Neural cell (in vitro differentiated cells): ENCODE measurements around the gene PSMC6. TPM values are rescaled to one million over a fixed set of nuclear protein-coding genes. Genes with fewer than 3 reads are reported as not detected.

Experiments used
- H2AFZ ChIP-seq: fragments of 200-600, 300-800 bp; sonication (generic), shearing (Covaris generic); 2 replicates; pipeline ENCODE4 v1.6.0; 2014; ENCODE audit warnings: low read depth, mild to moderate bottlenecking, antibody characterized with exemption, low read length, moderate library complexity
- H3F3A ChIP-seq: fragments of 200-600 bp; shearing (Covaris generic); 2 replicates; pipeline ENCODE4 v1.6.1; 2016; ENCODE audit warnings: mild to moderate bottlenecking, moderate library complexity, mixed read lengths, antibody characterized with exemption, low read length; ENCODE audit not compliant: insufficient read depth, poor library complexity, severe bottlenecking
- H3K27ac ChIP-seq: fragments of 200-600, 300-800 bp; sonication (generic), shearing (Covaris generic); 2 replicates; pipeline ENCODE4 v1.5.1; 2014; ENCODE audit warnings: mild to moderate bottlenecking, low read length, moderate library complexity
- H3K27me3 ChIP-seq: fragments of 300-800, 200-600 bp; sonication (generic), shearing (Covaris generic); 2 replicates; pipeline ENCODE4 v1.6.0; 2014; ENCODE audit warnings: mild to moderate bottlenecking, low read depth, low read length, moderate library complexity; ENCODE audit not compliant: insufficient read depth
- H3K36me3 ChIP-seq: fragments of 300-800, 200-600 bp; sonication (generic), shearing (Covaris generic); 2 replicates; pipeline ENCODE4 v1.5.1; 2014; ENCODE audit warnings: mild to moderate bottlenecking, antibody characterized with exemption, low read length, moderate library complexity; ENCODE audit not compliant: insufficient read depth
- H3K4me2 ChIP-seq: fragments of 300-800, 200-600 bp; sonication (generic), shearing (Covaris generic); 2 replicates; pipeline ENCODE4 v1.6.0; 2014; ENCODE audit warnings: mild to moderate bottlenecking, low read length
- H3K4me3 ChIP-seq: fragments of 300-800, 200-600 bp; sonication (generic), shearing (Covaris generic); 2 replicates; pipeline ENCODE4 v1.5.1; 2014; ENCODE audit warnings: mild to moderate bottlenecking, low read length, moderate library complexity
- H3K79me2 ChIP-seq: fragments of 200-600 bp; shearing (Covaris generic); replicated peaks from 2 replicates; pipeline ENCODE4 v1.6.0; 2014; ENCODE audit warnings: mild to moderate bottlenecking, low read length, moderate library complexity; ENCODE audit not compliant: insufficient read depth
- H3K9ac ChIP-seq: fragments of 300-800, 200-600 bp; sonication (generic), shearing (Covaris generic); 2 replicates; pipeline ENCODE4 v1.6.1; 2016; ENCODE audit warnings: mild to moderate bottlenecking, low read length, mixed read lengths
- H3K9me2 ChIP-seq: fragments of 200-600 bp; shearing (Covaris generic); 2 replicates; pipeline ENCODE4 v1.6.1; 2016; ENCODE audit warnings: mild to moderate bottlenecking, low read length, mixed read lengths; ENCODE audit not compliant: insufficient read depth
- H3K9me3 ChIP-seq: fragments of 200-600, 300-800 bp; sonication (generic), shearing (Covaris generic); 2 replicates; pipeline ENCODE4 v1.6.1; 2016; ENCODE audit warnings: mild to moderate bottlenecking, mixed run types, low read length, moderate library complexity, mixed read lengths
- H4K20me1 ChIP-seq: fragments of 200-600 bp; shearing (Covaris generic); 2 replicates; pipeline ENCODE4 v1.6.1; 2016; ENCODE audit warnings: mild to moderate bottlenecking, mixed run types; ENCODE audit not compliant: insufficient read depth
- EP300 ChIP-seq: fragments of 450-650 bp; conservative IDR thresholded peaks from 2 replicates; pipeline ENCODE4 v1.6.1; 2014; ENCODE audit warnings: antibody characterized with exemption, mild to moderate bottlenecking, moderate library complexity; ENCODE audit not compliant: poor library complexity, severe bottlenecking
- EZH2 ChIP-seq: fragments of 200-600, 300-800 bp; shearing (Covaris generic), sonication (generic); IDR thresholded peaks from 2 replicates; pipeline ENCODE4 v1.6.1; 2014; ENCODE audit warnings: antibody characterized with exemption, low read length, borderline replicate concordance, mild to moderate bottlenecking; ENCODE audit not compliant: insufficient read depth, poor library complexity, severe bottlenecking
- MXI1 ChIP-seq: fragments of 450-650 bp; conservative IDR thresholded peaks from 2 replicates; pipeline ENCODE4 v1.6.1; 2014; ENCODE audit warnings: antibody characterized with exemption, mild to moderate bottlenecking; ENCODE audit not compliant: poor library complexity, severe bottlenecking
- POLR2AphosphoS5 ChIP-seq: IDR thresholded peaks from 2 replicates; pipeline ENCODE4 v1.6.1; 2012
- RAD21 ChIP-seq: fragments of 450-650 bp; conservative IDR thresholded peaks from 2 replicates; pipeline ENCODE4 v1.6.1; 2014; ENCODE audit warnings: antibody characterized with exemption, mild to moderate bottlenecking, moderate library complexity
- SMC3 ChIP-seq: fragments of 450-650 bp; conservative IDR thresholded peaks from 2 replicates; pipeline ENCODE4 v1.6.1; 2014; ENCODE audit warnings: antibody characterized with exemption, mild to moderate bottlenecking, moderate library complexity; ENCODE audit not compliant: poor library complexity
- TAF1 ChIP-seq: IDR thresholded peaks from 2 replicates; pipeline ENCODE4 v1.6.1; 2012; ENCODE audit warnings: low read depth
- polyA plus RNA-seq: library from polyadenylated mRNA; depleted of rRNA; stranded (reverse); fragments of >200 nt; gene quantifications from 2 replicates; pipeline ENCODE4 v1.2.3, GENCODE V29; 2014
- TF ChIP-seq, protein P1 (sequence below): fragments of 450-650 bp; IDR thresholded peaks from 2 replicates; pipeline ENCODE4 v1.5.1; 2014; ENCODE audit warnings: antibody characterized with exemption, mild to moderate bottlenecking, moderate library complexity; ENCODE audit not compliant: poor library complexity, severe bottlenecking
- TF ChIP-seq, protein P2 (sequence below): IDR thresholded peaks from 2 replicates; pipeline ENCODE4 v1.6.1; 2012; ENCODE audit warnings: borderline replicate concordance

The PSMC6 gene
- polyA plus RNA-seq, 1 donor from 2014 or later: 254 TPM

DNA sequence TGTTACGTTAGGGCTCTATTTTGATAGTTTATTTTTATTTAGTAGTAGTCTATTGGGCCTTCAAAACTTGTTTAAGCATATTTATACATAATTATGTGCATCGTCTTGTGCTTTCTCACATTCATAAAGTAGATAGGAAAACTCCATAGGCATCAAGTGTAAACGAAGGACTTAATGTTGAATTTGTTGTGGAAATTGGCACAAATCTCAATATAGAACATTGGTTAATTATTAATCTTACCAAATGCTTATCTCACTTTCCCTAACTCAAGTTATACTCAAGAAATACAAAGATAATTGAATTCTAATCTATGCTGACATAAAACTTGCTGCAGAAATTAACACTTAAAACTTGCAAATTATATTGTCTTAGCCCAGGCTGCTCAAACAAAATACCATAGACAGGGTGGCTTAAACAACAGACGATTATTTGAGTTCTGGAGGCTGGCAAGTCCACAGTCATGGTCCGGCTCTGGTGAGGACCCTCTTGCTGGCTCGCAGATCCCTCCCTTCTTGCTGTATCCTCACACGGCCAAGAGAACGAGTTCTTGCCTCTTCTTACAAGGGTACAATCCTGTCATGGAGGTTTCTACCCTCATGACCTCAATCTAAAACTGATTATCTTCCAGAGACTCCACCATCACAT is 41.8 kb downstream of the PSMC6 start:
- H2AFZ ChIP-seq: no peak overlapping the region
- no peaks in the 10 kb centered on the region for H3K36me3 ChIP-seq
- H3K79me2 ChIP-seq: no peaks in the 10 kb centered on the region
- no peaks in the 10 kb centered on the region for H3K27me3 ChIP-seq
- no peak overlapping the region for H3K9ac ChIP-seq
- no peaks in the 10 kb centered on the region for H3K9me3 ChIP-seq
- no peak for TF ChIP-seq TAF1
- TF ChIP-seq SMC3: no peak
- no peak for TF ChIP-seq RAD21
- H3K4me2 ChIP-seq: no peak overlapping the region
- H4K20me1 ChIP-seq: no peaks in the 10 kb centered on the region
- no peak overlapping the region for H3K4me3 ChIP-seq
- no peak overlapping the region for H3K27ac ChIP-seq
- no peaks in the 10 kb centered on the region for H3K9me2 ChIP-seq
- no peaks in the 10 kb centered on the region for H3F3A ChIP-seq

DNA sequence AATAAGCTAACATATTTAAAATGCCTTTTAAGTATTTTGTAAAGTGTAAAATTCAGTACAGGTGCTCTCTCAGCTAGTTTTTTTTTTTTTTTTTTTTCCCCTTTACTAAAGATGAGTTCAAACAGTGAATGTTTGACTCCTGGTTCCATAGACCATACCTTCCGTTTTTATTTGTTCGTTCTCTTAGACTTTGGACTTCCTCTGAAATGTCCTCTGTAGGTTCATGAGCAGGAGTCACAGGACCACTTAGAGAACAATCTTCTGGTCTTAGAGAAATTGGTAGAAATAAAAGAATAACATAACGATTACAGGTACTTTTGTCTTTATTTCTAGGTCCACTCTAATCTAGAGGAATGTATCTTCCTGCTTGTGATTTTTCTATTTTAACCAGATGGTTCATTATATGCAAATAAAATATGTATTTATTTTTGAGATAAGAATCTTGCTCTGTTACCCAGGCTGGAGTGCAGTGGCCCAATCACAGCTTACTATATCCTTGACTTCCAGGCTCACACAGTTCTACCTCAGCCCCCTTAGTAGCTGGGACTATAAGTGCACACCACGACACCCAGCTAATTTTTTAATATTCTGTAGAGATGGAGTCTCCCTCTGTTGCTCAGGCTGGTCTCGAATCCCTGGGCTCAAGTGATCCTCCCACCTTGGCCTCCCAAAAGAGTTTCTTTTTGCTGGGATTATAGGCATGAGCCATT is 48.8 kb downstream of the PSMC6 start:
- H3K4me2 ChIP-seq: no peak overlapping the region
- no peaks in the 10 kb centered on the region for H3K79me2 ChIP-seq
- H3K9ac ChIP-seq: no peak overlapping the region
- H3K27me3 ChIP-seq: no peaks in the 10 kb centered on the region
- TF ChIP-seq POLR2AphosphoS5: no peak
- TF ChIP-seq, protein P1, sequence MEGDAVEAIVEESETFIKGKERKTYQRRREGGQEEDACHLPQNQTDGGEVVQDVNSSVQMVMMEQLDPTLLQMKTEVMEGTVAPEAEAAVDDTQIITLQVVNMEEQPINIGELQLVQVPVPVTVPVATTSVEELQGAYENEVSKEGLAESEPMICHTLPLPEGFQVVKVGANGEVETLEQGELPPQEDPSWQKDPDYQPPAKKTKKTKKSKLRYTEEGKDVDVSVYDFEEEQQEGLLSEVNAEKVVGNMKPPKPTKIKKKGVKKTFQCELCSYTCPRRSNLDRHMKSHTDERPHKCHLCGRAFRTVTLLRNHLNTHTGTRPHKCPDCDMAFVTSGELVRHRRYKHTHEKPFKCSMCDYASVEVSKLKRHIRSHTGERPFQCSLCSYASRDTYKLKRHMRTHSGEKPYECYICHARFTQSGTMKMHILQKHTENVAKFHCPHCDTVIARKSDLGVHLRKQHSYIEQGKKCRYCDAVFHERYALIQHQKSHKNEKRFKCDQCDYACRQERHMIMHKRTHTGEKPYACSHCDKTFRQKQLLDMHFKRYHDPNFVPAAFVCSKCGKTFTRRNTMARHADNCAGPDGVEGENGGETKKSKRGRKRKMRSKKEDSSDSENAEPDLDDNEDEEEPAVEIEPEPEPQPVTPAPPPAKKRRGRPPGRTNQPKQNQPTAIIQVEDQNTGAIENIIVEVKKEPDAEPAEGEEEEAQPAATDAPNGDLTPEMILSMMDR: no peak
- no peak for TF ChIP-seq EP300
- TF ChIP-seq RAD21: no peak
- TF ChIP-seq EZH2: no peak
- TF ChIP-seq SMC3: no peak
- TF ChIP-seq, protein P2, sequence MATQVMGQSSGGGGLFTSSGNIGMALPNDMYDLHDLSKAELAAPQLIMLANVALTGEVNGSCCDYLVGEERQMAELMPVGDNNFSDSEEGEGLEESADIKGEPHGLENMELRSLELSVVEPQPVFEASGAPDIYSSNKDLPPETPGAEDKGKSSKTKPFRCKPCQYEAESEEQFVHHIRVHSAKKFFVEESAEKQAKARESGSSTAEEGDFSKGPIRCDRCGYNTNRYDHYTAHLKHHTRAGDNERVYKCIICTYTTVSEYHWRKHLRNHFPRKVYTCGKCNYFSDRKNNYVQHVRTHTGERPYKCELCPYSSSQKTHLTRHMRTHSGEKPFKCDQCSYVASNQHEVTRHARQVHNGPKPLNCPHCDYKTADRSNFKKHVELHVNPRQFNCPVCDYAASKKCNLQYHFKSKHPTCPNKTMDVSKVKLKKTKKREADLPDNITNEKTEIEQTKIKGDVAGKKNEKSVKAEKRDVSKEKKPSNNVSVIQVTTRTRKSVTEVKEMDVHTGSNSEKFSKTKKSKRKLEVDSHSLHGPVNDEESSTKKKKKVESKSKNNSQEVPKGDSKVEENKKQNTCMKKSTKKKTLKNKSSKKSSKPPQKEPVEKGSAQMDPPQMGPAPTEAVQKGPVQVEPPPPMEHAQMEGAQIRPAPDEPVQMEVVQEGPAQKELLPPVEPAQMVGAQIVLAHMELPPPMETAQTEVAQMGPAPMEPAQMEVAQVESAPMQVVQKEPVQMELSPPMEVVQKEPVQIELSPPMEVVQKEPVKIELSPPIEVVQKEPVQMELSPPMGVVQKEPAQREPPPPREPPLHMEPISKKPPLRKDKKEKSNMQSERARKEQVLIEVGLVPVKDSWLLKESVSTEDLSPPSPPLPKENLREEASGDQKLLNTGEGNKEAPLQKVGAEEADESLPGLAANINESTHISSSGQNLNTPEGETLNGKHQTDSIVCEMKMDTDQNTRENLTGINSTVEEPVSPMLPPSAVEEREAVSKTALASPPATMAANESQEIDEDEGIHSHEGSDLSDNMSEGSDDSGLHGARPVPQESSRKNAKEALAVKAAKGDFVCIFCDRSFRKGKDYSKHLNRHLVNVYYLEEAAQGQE: no peak
- TF ChIP-seq TAF1: no peak
- no peak for TF ChIP-seq MXI1
- no peaks in the 10 kb centered on the region for H3K9me3 ChIP-seq
- H3K27ac ChIP-seq: no peak overlapping the region
- no peaks in the 10 kb centered on the region for H3K9me2 ChIP-seq
- H3K4me3 ChIP-seq: no peak overlapping the region
- no peak overlapping the region for H2AFZ ChIP-seq
- no peaks in the 10 kb centered on the region for H4K20me1 ChIP-seq
- H3K36me3 ChIP-seq: no peaks in the 10 kb centered on the region
- H3F3A ChIP-seq: no peaks in the 10 kb centered on the region
